ENCODE data around the gene BCL7C.
A peak's percentile ranks its signal among the peaks of the same experiment; 100 is the strongest.

BCL7C gene

DNA sequence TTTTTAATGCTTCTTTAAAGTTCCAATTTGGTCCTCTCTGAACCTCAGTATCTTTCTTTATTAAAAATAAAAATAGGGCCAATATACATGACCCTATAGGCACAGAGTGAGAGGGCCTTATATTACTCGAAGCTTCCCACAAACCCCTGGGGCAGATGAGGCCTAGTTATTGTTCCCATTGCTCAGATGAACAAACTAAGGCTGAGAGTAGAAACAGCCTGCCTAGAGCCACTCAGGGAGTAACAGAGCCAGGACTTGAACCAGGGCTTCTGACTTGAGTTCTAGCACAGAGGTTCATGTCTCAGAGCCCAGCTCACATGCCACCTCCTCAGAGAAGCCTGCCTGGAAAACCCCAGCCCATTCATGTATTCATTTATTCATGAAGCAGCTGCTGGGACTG, 7.7 kb downstream of the BCL7C start:
- no peak overlapping the region for H4K8ac ChIP-seq (ENCODE audit: low read depth, low read length)
- no peak overlapping the region for H2BK12ac ChIP-seq (ENCODE audit: low read length)
- peaks cover 28 to 79% of the 10 kb centered on the region in 2 donors for H3K36me3 ChIP-seq (replicated peaks in 1 of 2; ENCODE audit: control insufficient read depth in 2 of 2, insufficient read depth in 2 of 2, low read length in 2 of 2)

DNA sequence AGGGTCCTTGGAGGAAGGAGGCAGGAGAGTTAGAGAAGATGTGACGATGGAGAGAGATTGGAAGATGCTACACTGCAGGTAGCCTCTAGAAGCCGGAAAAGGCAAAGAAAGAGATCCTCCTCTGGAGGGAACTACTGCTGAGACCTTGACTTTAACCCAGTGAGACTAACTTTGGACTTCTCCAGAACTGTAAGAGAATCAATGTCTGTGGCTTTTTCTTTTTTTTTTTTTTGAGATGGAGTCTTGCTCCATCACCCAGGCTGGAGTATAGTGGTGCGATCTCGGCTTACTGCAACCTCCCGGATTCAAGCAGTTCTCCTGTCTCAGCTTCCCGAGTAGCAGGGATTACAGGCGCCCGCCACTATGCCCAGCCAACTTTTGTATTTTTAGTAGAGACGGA, 8.7 kb downstream of the BCL7C start:
- no peak overlapping the region for H4K8ac ChIP-seq (ENCODE audit: low read depth, low read length)

More for the DNA sequence above, 7.7 kb downstream of the BCL7C start:
- WGBS, 2 donors (ENCODE audit: extremely low coverage in 2 of 2, insufficient read length in 2 of 2, insufficient replicate concordance in 1 of 2): no CpG with 5 or more reads among the region's 1 CpG
- Histone ChIP-seq H3K9me3 (replicated peaks in 1 of 2; ENCODE audit: control insufficient read depth in 2 of 2, insufficient read depth in 1 of 2, low read depth in 1 of 2, low read length in 2 of 2) (no peaks in the 10 kb centered on the region), H3K4me2 (ENCODE audit: insufficient read depth, low read length, poor library complexity, severe bottlenecking) (no peak overlapping the region), H4K91ac (ENCODE audit: low read depth, low read length, poor library complexity) (no peak overlapping the region), H2BK15ac (ENCODE audit: low read length) (no peak overlapping the region), H3K27ac (replicated peaks; ENCODE audit: low read length) (no peak overlapping the region), H3K14ac (ENCODE audit: low read length) (no peak overlapping the region), H3K4me1 (ENCODE audit: control insufficient read depth in 2 of 2, insufficient read depth in 1 of 2, low read depth in 1 of 2, low read length in 2 of 2) (peaks cover 0 to 3% of the 10 kb centered on the region in 2 donors), H2BK5ac (ENCODE audit: low read length) (no peak overlapping the region), H3K9ac (ENCODE audit: low read depth, low read length, poor library complexity) (no peak overlapping the region), H3K4me3 (ENCODE audit: low read length in 2 of 2) (no peak overlapping the region), H3K23ac (ENCODE audit: low read depth, low read length, poor library complexity) (no peak overlapping the region), H2AK5ac (ENCODE audit: low read depth, low read length) (no peak overlapping the region), H3K18ac (ENCODE audit: low read length) (no peak overlapping the region), H2AFZ (ENCODE audit: low read length) (no peak overlapping the region), H3K79me1 (ENCODE audit: low read depth, low read length) (peaks cover 1% of the 10 kb centered on the region), H3K4ac (ENCODE audit: low read length) (no peak overlapping the region), H2BK120ac (ENCODE audit: low read depth, low read length) (no peak overlapping the region), H3K27me3 (ENCODE audit: control insufficient read depth in 3 of 3, insufficient read depth in 3 of 3, low read depth in 1 of 3, low read length in 3 of 3) (no peaks in the 10 kb centered on the region)
- no peak for DNase-seq (ENCODE audit: low spot score)

DNA sequence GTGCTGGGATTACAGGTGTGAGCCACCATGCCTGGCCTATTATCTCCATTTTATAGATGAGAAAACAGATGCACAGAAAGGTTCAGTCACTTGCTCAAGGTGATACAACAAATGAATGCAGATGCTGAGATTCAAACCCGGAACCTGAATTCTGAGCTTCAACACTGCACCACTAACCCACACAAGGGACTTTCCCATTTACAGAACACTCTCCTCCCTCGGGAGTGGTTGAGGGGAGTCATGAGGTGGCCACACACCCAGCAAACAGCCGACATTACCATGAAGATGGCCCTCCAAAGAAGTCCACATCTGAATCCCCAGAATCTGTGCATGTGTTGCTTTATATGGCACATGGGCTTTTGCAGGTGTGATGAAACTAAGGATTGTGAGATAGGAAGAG, 9.1 kb downstream of the BCL7C start:
- Histone ChIP-seq H2BK15ac (ENCODE audit: low read length) (no peak overlapping the region), H3K4me3 (ENCODE audit: low read length in 2 of 2) (no peak overlapping the region), H3K18ac (ENCODE audit: low read length) (no peak overlapping the region), H2BK120ac (ENCODE audit: low read depth, low read length) (no peak overlapping the region), H2AK5ac (ENCODE audit: low read depth, low read length) (no peak overlapping the region), H3K27ac (replicated peaks; ENCODE audit: low read length) (no peak overlapping the region), H3K4me1 (ENCODE audit: control insufficient read depth in 2 of 2, insufficient read depth in 1 of 2, low read depth in 1 of 2, low read length in 2 of 2) (peaks cover 0 to 3% of the 10 kb centered on the region in 2 donors), H3K9me3 (replicated peaks in 1 of 2; ENCODE audit: control insufficient read depth in 2 of 2, insufficient read depth in 1 of 2, low read depth in 1 of 2, low read length in 2 of 2) (no peaks in the 10 kb centered on the region), H3K23ac (ENCODE audit: low read depth, low read length, poor library complexity) (no peak overlapping the region), H2AFZ (ENCODE audit: low read length) (no peak overlapping the region), H3K36me3 (replicated peaks in 1 of 2; ENCODE audit: control insufficient read depth in 2 of 2, insufficient read depth in 2 of 2, low read length in 2 of 2) (peaks cover 27 to 82% of the 10 kb centered on the region in 2 donors), H4K91ac (ENCODE audit: low read depth, low read length, poor library complexity) (no peak overlapping the region), H2BK12ac (ENCODE audit: low read length) (no peak overlapping the region), H3K4ac (ENCODE audit: low read length) (no peak overlapping the region), H3K9ac (ENCODE audit: low read depth, low read length, poor library complexity) (no peak overlapping the region), H3K14ac (ENCODE audit: low read length) (no peak overlapping the region), H3K27me3 (ENCODE audit: control insufficient read depth in 3 of 3, insufficient read depth in 3 of 3, low read depth in 1 of 3, low read length in 3 of 3) (no peaks in the 10 kb centered on the region), H2BK5ac (ENCODE audit: low read length) (no peak overlapping the region), H3K4me2 (ENCODE audit: insufficient read depth, low read length, poor library complexity, severe bottlenecking) (no peak overlapping the region), H4K8ac (ENCODE audit: low read depth, low read length) (no peak overlapping the region), H3K79me1 (ENCODE audit: low read depth, low read length) (peaks cover 1% of the 10 kb centered on the region)
- DNase-seq (ENCODE audit: low spot score): no peak
- WGBS, 2 donors (ENCODE audit: extremely low coverage in 2 of 2, insufficient read length in 2 of 2, insufficient replicate concordance in 1 of 2): no CpG with 5 or more reads among the region's 3 CpGs

More for the DNA sequence above, 8.7 kb downstream of the BCL7C start:
- H4K91ac ChIP-seq (ENCODE audit: low read depth, low read length, poor library complexity): no peak overlapping the region
- no peak overlapping the region for H3K23ac ChIP-seq (ENCODE audit: low read depth, low read length, poor library complexity)
- H3K14ac ChIP-seq (ENCODE audit: low read length): no peak overlapping the region
- H3K27me3 ChIP-seq (ENCODE audit: control insufficient read depth in 3 of 3, insufficient read depth in 3 of 3, low read depth in 1 of 3, low read length in 3 of 3): no peaks in the 10 kb centered on the region
- peaks cover 0 to 3% of the 10 kb centered on the region in 2 donors for H3K4me1 ChIP-seq (ENCODE audit: control insufficient read depth in 2 of 2, insufficient read depth in 1 of 2, low read depth in 1 of 2, low read length in 2 of 2)
- H2AK5ac ChIP-seq (ENCODE audit: low read depth, low read length): no peak overlapping the region
- H2AFZ ChIP-seq (ENCODE audit: low read length): no peak overlapping the region
- H2BK120ac ChIP-seq (ENCODE audit: low read depth, low read length): no peak overlapping the region
- no peak overlapping the region for H3K27ac ChIP-seq (replicated peaks; ENCODE audit: low read length)
- H3K9ac ChIP-seq (ENCODE audit: low read depth, low read length, poor library complexity): no peak overlapping the region
- H3K9me3 ChIP-seq (replicated peaks in 1 of 2; ENCODE audit: control insufficient read depth in 2 of 2, insufficient read depth in 1 of 2, low read depth in 1 of 2, low read length in 2 of 2): no peaks in the 10 kb centered on the region
- peaks cover 1% of the 10 kb centered on the region for H3K79me1 ChIP-seq (ENCODE audit: low read depth, low read length)
- no peak overlapping the region for H3K4me2 ChIP-seq (ENCODE audit: insufficient read depth, low read length, poor library complexity, severe bottlenecking)
- no peak for DNase-seq (ENCODE audit: low spot score)
- no peak overlapping the region for H2BK5ac ChIP-seq (ENCODE audit: low read length)
- no CpG with 5 or more reads among the region's 9 CpGs for WGBS, 2 donors (ENCODE audit: extremely low coverage in 2 of 2, insufficient read length in 2 of 2, insufficient replicate concordance in 1 of 2)
- H3K36me3 ChIP-seq (replicated peaks in 1 of 2; ENCODE audit: control insufficient read depth in 2 of 2, insufficient read depth in 2 of 2, low read length in 2 of 2): peaks cover 28 to 83% of the 10 kb centered on the region in 2 donors
- H3K4me3 ChIP-seq (ENCODE audit: low read length in 2 of 2): no peak overlapping the region
- no peak overlapping the region for H2BK12ac ChIP-seq (ENCODE audit: low read length)
- no peak overlapping the region for H3K18ac ChIP-seq (ENCODE audit: low read length)
- H3K4ac ChIP-seq (ENCODE audit: low read length): no peak overlapping the region
- H2BK15ac ChIP-seq (ENCODE audit: low read length): no peak overlapping the region

DNA sequence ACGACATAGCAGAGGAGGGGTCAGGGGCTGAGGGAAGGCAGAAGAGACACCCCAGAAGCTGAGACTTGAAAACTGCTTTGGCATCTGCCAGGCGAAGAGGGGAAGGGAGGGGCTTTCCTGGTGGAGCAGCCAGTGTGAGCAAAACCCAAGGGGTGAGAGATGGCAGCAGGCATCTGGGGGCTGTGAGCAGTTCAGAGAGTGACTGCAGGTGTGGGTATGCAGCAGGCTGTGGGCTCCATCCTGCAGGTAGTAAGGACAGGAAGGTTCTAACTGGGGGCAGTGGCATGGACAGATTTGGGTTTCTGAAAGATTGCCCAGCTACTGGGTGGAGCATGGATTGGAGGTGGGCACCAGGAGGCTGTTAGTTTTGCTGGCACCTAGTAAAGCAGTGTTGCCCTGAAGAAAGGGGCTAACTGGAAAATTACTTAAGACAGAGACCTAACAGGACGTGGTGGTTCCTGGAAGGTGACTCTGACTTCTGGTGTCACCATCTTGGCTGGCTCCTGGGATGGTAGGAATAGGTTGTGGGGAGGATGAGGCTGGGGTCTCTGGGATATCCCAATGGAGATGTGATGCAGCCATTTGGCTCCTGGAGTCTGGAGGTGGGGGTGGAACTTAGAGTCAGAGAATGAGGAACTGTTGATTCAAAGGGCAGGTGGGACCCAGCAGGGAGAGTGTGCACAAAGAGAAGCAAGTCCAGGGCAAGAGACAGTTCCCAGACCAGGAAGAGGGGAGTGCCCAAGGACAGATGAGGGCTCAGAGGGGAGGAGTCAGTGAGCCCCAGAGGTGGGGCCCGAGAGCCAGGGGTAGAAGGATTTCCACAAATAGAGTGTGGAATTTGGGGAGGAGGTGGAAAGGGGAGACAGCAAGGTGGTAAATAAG, 11.2 kb downstream of the BCL7C start:
- H2AFZ ChIP-seq (ENCODE audit: low read length): no peak overlapping the region
- peaks cover 0 to 3% of the 10 kb centered on the region in 2 donors for H3K4me1 ChIP-seq (ENCODE audit: control insufficient read depth in 2 of 2, insufficient read depth in 1 of 2, low read depth in 1 of 2, low read length in 2 of 2)
- no peak overlapping the region for H2BK120ac ChIP-seq (ENCODE audit: low read depth, low read length)
- no peak overlapping the region for H3K4me3 ChIP-seq (ENCODE audit: low read length in 2 of 2)
- no peak overlapping the region for H4K91ac ChIP-seq (ENCODE audit: low read depth, low read length, poor library complexity)
- no CpG with 5 or more reads among the region's 4 CpGs for WGBS, 2 donors (ENCODE audit: extremely low coverage in 2 of 2, insufficient read length in 2 of 2, insufficient replicate concordance in 1 of 2)
- peak overlapping the region; percentile 9 for H3K27ac ChIP-seq (replicated peaks; ENCODE audit: low read length)
- no peak overlapping the region for H3K4ac ChIP-seq (ENCODE audit: low read length)
- peaks cover 25 to 72% of the 10 kb centered on the region in 2 donors for H3K36me3 ChIP-seq (replicated peaks in 1 of 2; ENCODE audit: control insufficient read depth in 2 of 2, insufficient read depth in 2 of 2, low read length in 2 of 2)
- H3K27me3 ChIP-seq (ENCODE audit: control insufficient read depth in 3 of 3, insufficient read depth in 3 of 3, low read depth in 1 of 3, low read length in 3 of 3): no peaks in the 10 kb centered on the region
- H3K9ac ChIP-seq (ENCODE audit: low read depth, low read length, poor library complexity): no peak overlapping the region
- H2BK5ac ChIP-seq (ENCODE audit: low read length): peak overlapping the region; percentile 53
- H3K4me2 ChIP-seq (ENCODE audit: insufficient read depth, low read length, poor library complexity, severe bottlenecking): no peak overlapping the region
- no peak overlapping the region for H2AK5ac ChIP-seq (ENCODE audit: low read depth, low read length)
- no peak overlapping the region for H2BK12ac ChIP-seq (ENCODE audit: low read length)
- no peak overlapping the region for H3K23ac ChIP-seq (ENCODE audit: low read depth, low read length, poor library complexity)
- H2BK15ac ChIP-seq (ENCODE audit: low read length): no peak overlapping the region
- H3K18ac ChIP-seq (ENCODE audit: low read length): no peak overlapping the region
- DNase-seq (ENCODE audit: low spot score): no peak
- H4K8ac ChIP-seq (ENCODE audit: low read depth, low read length): no peak overlapping the region
- H3K79me1 ChIP-seq (ENCODE audit: low read depth, low read length): peaks cover 1% of the 10 kb centered on the region
- H3K9me3 ChIP-seq (replicated peaks in 1 of 2; ENCODE audit: control insufficient read depth in 2 of 2, insufficient read depth in 1 of 2, low read depth in 1 of 2, low read length in 2 of 2): no peaks in the 10 kb centered on the region
- H3K14ac ChIP-seq (ENCODE audit: low read length): no peak overlapping the region
